ENCODE results near the gene RAX. TPM values are rescaled to one million over a fixed set of nuclear protein-coding genes. Genes with fewer than 3 reads are reported as not detected.
A peak's percentile ranks its signal among the peaks of the same experiment; 100 is the strongest.
"Not testable (repeated sequence)": the region's sequence is repeated elsewhere in the genome, so short reads cannot be mapped to it uniquely, and the experiment has no call there.

Gene RAX
- total RNA-seq, 1 experiment from 2014 or later: not detected

- no peak for DNase-seq (ENCODE audit: low spot score)
Measured at GRCh38 chr18:59273759-59274532, 692 bp upstream of the RAX start.

GRCh38 chr18:59272221-59272888 lies 899 bp downstream of the RAX start:
- no peak for DNase-seq (ENCODE audit: low spot score)

DNA sequence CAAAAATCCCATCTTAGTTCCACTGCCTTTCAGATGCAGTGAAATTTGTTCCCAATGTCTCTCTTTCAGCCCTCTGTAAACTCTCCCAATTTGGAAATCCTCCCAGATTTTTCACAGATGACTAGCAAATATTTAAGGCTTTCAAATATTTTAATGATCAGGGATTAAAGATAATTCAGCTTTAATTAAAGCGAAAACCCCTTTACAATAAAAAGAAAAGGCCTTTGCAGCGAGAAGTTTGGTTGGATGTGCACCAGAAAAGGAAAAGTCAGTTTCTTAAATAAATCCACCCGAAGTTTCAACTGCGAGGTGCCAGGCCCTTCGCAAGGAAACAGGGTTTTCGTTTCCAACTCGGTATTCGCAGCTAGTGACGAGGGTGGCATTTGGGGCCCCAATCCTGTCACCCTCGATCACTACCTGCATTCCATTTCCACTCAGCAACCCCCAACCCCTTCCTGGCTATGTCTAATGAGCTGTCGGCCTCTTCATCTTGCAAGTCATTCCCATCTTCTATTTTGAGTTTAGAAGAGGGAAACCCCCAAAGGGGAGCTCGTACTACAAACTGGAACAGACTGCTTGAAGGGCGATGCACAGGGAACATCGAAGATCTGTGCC lies 1.5 kb downstream of the RAX start:
- no peak for DNase-seq (ENCODE audit: low spot score)

DNA sequence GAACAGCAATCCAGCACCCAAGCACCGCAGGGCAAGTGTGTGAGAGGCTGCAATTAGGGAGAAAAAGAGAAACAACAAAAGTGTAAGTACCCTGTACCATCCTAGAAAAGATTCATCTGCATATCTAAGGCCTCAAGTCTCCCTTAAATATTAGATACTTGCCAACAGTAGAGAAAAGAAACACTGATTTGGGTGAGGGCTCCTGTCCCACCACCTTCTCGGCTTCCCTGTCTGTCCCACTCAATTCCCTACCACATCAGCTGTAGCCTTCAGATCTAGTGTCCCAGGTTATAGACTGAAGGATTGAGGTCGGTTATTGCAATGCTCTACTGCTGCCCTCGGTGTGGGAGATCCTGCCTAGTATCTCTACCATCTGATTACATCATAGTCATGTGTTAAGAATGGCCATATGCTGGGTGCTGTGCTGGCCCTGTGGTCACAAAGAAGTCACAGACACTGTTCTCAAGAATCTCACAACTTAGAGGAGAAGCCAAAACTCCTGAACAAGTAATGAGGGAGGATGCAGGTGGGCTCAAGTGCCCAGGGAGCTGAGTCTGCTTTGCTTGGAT lies 2.5 kb downstream of the RAX start:
- DNase-seq (ENCODE audit: low spot score): peak; percentile 3

GRCh38 chr18:59269563-59270119 lies 3.6 kb downstream of the RAX start:
- DNase-seq (ENCODE audit: low spot score): no peak

DNA sequence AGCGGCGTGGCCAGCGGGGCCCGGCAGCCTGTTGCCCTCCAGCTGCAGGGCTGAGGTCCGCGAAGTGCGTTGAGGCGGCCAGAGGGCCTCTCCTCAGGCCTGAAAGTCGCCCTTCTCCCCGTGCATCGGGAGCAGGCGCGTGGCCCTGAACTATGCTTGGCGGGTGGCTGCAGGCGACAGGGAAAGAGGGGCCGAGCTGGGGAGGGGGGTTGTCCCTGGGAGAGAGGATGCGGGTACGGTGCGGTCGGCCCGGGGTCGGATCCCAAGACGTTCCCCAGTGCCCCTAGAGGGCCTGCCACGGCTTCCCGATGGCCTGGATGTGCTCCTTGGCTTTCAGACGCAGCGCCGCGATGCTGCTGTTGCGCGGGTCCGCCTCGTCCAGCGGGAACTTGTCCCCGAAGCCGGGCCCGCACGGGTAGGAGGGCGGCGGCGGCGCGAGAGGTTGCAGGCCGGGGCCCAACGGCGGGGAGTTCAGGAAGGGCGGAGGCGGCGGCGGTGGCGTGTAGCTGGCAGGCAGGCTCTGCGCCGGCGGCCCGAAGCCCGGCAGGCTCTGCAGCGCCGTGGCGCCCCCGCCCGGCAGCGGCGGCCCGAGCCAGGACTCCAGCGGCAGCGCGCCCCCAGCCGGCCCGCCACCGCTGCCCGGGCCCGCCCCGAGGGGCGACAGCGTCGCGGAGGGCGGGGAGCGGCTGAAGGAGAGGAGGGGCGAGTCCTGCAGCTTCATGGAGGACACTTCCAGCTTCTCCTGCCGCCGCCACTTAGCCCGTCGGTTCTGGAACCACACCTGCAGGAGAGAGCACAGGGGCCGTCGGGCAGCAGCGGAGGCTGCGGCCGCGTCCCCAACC lies 4.3 kb downstream of the RAX start:
- no peak for DNase-seq (ENCODE audit: low spot score)

GRCh38 chr18:59268127-59268720 lies 5.0 kb downstream of the RAX start:
- no peak for DNase-seq (ENCODE audit: low spot score)

DNA sequence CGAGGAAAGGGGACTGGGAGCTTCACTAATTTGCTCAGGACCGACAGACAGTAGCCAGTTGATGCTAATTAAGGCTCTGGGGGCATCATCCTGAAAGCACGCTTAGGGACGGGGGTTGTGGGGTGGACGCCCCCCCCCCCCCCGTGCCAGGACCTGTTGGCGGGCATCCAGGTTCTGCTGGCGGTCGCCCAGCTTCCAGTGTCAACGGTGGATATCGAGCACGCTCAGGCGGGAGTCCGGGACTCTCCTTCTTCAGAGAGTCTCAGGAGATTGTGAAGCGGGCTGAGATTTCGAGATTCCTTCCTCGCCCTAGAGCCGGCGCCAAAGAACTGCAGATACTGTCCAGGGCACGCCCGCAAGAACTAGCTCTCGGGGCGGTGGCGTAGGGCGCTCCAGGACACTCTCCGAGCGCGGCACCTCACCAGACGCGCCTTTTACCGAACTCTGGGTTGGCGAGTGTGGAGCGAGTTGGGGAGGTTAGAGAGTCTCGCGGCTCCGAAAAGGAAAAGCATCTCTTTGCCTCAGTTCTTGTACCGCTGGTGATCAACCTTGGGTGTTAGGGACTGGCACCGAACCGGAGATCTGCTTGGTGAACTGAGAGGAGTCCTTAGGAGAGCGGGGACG lies 5.6 kb downstream of the RAX start:
- DNase-seq (ENCODE audit: low spot score): no peak

DNA sequence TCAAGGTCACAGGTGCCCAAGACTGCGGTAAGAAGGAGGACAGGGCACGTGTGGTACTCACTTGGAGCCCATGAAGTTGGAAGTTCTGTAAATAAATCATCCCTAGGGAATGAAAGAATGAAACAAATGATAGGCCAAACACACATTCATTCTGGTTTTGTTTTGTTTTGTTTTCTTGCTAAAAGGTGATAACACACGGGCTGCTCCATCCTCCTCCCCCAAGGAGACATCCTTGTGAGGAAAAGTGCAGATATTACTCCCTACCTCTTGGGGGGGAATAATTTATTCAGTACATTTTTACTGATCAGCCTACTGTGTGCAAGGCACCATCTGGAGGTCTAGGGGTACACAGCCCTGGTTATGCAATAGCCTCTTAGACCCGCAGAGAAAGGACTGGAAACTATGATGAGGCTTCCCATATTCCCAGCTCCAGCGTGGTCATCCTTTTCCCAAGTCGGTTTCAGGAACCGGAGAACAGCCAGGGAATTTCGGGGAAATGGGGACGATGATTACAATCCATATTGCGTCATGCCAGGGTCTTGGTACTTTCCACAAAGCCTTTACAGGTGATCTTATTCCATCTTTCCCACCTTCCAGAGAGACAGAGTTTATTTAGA lies 6.3 kb downstream of the RAX start:
- no peak for DNase-seq (ENCODE audit: low spot score)

DNA sequence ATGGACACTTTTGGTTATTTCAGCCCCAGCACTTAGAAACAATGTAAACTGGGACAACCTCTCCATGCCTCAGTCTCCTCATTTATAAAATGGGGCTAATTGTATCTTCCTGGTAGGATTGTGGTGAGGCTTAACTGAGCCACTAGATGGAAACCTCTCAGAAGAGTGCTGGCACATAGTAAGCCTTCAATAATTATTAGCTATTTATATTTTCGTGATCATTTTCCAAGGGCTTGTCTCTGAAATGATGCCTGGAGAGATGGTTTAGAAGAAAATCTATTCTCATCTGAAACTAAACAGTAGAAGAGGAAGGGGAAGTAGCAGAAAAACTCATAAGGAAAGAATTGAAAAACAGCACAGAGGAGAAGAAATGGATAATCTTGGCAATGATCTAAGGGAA lies 6.8 kb downstream of the RAX start:
- DNase-seq (ENCODE audit: low spot score): no peak

- DNase-seq (ENCODE audit: low spot score): no peak
Measured at GRCh38 chr18:59265974-59266369, 7.3 kb downstream of the RAX start.

DNA sequence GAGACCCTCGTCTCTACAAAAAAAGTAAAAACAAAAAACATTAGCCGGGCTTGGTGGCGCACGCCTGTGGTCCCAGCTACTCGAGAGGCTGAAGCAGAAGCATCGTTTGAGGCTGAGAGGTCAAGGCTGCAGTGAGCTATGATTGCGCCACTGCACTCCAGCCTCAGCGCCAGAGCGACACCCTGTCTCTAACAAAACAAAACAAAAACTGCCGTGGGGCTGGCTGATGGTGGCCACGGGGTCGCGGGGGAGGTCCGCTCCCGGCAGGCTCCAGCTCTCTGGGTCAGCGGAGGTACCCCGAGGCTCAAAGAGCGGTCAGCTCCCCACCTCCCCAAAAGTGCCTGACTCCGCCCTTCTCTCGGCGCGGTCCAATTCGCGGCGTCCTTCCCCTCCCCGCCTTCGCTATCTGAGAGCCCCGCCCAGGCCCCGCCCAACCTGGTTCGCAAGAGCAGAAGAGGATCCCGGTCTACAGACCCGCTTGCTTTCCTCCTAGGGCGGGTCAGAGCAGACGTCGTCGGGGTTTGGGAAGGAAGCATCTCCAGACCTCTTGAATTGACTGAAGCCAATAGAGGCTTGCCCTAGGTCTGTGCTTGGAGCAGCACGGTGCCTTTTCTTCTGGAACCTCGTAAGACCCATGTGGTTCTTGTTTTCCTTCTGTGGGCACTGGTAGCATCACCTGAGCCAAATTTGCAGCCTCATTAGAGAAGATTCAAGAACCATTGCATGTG lies 7.8 kb downstream of the RAX start:
- no peak for DNase-seq (ENCODE audit: low spot score)

- DNase-seq (ENCODE audit: low spot score): no peak
Measured at GRCh38 chr18:59264651-59265245, 8.5 kb downstream of the RAX start.

DNA sequence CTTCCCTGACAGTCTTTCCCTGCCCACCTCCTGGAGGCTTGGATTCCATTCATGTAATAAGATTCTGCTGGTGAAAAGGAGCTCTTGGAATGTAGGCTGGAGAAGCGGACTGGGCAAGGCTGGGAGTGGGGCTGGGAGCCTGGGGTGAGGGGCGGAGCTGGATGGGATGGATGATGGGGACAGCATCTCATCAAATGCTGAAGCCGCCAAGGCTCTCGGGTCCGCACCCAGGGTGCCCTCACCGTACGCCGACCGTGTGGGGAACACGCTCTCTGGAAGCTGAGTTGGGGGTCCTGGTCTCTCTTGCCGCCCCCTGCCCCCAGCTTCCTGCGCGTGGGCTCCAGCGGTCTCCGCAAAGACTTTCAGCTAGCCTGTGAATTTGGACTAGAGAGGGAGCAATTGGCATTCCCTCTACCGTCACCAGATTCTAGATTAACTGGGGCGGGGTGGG lies 9.1 kb downstream of the RAX start:
- no peak for DNase-seq (ENCODE audit: low spot score)

GRCh38 chr18:59263661-59264060 lies 9.6 kb downstream of the RAX start:
- peak; percentile 5 for DNase-seq (ENCODE audit: low spot score)

DNA sequence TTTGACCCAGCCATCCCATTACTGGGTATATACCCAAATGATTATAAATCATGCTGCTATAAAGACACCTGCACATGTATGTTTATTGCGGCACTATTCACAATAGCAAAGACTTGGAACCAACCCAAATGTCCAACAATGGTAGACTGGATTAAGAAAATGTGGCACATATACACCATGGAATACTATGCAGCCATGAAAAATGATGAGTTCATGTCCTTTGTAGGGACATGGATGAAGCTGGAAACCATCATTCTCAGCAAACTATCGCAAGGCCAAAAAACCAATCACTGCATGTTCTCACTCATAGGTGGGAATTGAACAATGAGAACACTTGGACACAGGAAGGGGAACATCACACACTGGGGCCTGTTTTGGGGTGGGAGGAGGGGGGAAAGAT lies 11.0 kb downstream of the RAX start:
- not testable (repeated sequence) for DNase-seq (ENCODE audit: low spot score)

DNA sequence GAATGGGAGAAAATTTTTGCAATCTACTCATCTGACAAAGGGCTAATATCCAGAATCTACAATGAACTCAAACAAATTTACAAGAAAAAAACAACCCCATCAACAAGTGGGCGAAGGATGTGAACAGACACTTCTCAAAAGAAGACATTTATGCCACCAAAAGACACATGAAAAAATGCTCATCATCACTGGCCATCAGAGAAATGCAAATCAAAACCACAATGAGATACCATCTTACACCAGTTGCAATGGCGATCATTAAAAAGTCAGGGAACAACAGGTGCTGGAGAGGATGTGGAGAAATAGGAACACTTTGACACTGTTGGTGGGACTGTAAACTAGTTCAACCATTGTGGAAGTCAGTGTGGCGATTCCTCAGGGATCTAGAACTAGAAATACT lies 11.4 kb downstream of the RAX start:
- DNase-seq (ENCODE audit: low spot score): not testable (repeated sequence)

DNA sequence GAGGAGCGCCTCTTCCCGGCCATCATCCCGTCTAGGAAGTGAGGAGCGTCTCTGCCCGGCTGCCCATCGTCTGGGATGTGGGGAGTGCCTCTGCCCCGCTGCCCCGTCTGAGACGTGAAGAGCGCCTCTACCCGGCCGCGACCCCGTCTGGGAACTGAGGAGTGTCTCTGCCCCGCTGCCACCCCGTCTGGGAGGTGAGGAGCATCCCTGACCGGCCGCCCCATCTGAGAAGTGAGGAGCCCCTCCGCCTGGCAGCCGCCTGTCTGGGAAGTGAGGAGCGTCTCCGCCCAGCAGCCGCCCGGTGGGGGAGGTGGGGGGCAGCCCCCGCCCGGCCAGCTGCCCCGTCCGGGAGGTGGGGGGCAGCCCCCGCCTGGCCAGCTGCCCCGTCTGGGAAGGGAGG lies 17.8 kb downstream of the RAX start:
- not testable (repeated sequence) for DNase-seq (ENCODE audit: low spot score)

DNA sequence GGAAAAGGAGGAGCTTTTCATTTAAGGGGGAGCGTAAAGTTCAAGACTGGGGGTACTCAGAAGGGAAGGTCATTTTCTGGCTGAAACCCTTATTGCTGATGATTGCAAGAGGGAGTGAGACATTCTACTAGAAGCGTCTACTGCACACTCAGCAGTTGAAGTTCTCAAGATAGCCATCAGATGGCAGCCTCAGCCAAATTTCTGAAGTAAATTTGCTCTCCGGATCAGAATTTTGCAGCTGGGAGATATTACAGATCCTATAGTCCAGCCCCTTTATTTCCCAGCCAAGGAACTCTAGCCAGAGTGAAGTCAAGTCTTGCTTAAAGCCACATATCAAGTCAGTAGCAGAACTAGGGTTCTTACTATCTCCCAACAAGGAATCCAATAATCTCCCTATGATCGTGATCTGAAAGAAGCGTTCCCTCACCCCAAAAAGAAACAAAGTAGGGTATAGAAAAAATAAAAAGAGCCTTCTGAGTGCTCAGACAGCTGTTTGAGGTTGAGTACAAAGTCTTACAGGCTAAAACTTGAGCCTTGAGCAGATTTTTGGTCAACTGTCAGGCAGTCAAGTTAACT lies 24.0 kb downstream of the RAX start:
- DNase-seq (ENCODE audit: low spot score): peak; percentile 56
